Activated naive CD8-positive, alpha-beta T cell treated with anti-CD3 and anti-CD28 coated beads, Interleukin-2, amount 50 U/mL, for 24 hours (primary cell): ENCODE data around the gene AKAP8L.
"Not testable (repeated sequence)": the region's sequence is repeated elsewhere in the genome, so short reads cannot be mapped to it uniquely, and the experiment has no call there.

Experiments
- ATAC-seq: fragments of 150-1000 bp; cut with Tn5 transposase; one replicate; pipeline ENCODE4 v1.10.0; 2021
- DNase-seq: peaks from one replicate; pipeline ENCODE4 v3.0.0; 2021
- H3K27ac Mint-ChIP-seq: one replicate; pipeline ENCODE4 v1.8.0; 2021; ENCODE audit warnings: mild to moderate bottlenecking, mixed read lengths
- H3K27me3 Mint-ChIP-seq: one replicate; pipeline ENCODE4 v1.8.0; 2021; ENCODE audit warnings: mixed read lengths
- H3K36me3 Mint-ChIP-seq: one replicate; pipeline ENCODE4 v1.8.0; 2021; ENCODE audit warnings: low read depth, mixed read lengths
- H3K4me1 Mint-ChIP-seq: one replicate; pipeline ENCODE4 v1.8.0; 2021; ENCODE audit warnings: mixed read lengths
- H3K4me3 Mint-ChIP-seq: one replicate; pipeline ENCODE4 v1.8.0; 2021; ENCODE audit warnings: mild to moderate bottlenecking, moderate library complexity, mixed read lengths
- H3K9me3 Mint-ChIP-seq: one replicate; pipeline ENCODE4 v1.8.0; 2021; ENCODE audit warnings: mixed read lengths

Gene AKAP8L

DNA sequence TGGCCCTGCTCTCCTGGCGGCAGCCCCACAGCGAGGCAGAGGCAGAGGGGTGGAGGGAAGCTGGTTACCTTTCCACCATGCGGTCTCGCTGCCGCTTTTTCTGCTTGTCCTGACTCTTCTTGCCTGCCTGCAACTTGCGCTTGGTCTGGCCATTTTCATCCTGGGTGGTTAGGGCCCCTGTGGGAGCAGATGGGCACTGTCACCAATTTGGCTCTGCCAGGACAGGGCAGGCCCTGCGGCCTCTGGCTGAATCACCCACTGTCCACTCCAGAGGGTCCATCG lies 19.6 kb downstream of the AKAP8L start:
- Mint-ChIP-seq H3K4me1 (peaks cover 11% of the 10 kb centered on the region), H3K4me3 (no peak overlapping the region), H3K9me3 (no peaks in the 10 kb centered on the region), H3K27ac (no peak overlapping the region), H3K27me3 (no peaks in the 10 kb centered on the region), H3K36me3 (peaks cover 19% of the 10 kb centered on the region)
- no peak for DNase-seq
- ATAC-seq, result no peak

GRCh38 chr19:15398501-15399233 lies 20.1 kb downstream of the AKAP8L start:
- Mint-ChIP-seq H3K4me3 (no peak overlapping the region), H3K27me3 (no peaks in the 10 kb centered on the region), H3K9me3 (no peaks in the 10 kb centered on the region), H3K36me3 (peaks cover 24% of the 10 kb centered on the region), H3K4me1 (peaks cover 10% of the 10 kb centered on the region), H3K27ac (no peak overlapping the region)
- no peak for ATAC-seq
- no peak for DNase-seq

- Mint-ChIP-seq H3K27me3 (no peaks in the 10 kb centered on the region), H3K27ac (peak overlapping the region; percentile 10), H3K36me3 (peaks cover 32% of the 10 kb centered on the region), H3K9me3 (no peaks in the 10 kb centered on the region), H3K4me3 (no peak overlapping the region), H3K4me1 (peaks cover 12% of the 10 kb centered on the region)
- DNase-seq, result no peak
- ATAC-seq, result no peak
These were observed 21.0 kb downstream of the AKAP8L start for GRCh38 chr19:15397782-15398181.

GRCh38 chr19:15397236-15397635 lies 21.6 kb downstream of the AKAP8L start:
- H3K4me1 Mint-ChIP-seq, result peaks cover 12% of the 10 kb centered on the region
- peaks cover 33% of the 10 kb centered on the region for H3K36me3 Mint-ChIP-seq
- ATAC-seq (no peak), DNase-seq (no peak)
- H3K27me3 Mint-ChIP-seq, result no peaks in the 10 kb centered on the region
- H3K27ac Mint-ChIP-seq, result peak overlapping the region; percentile 10
- no peak overlapping the region for H3K4me3 Mint-ChIP-seq
- H3K9me3 Mint-ChIP-seq, result no peaks in the 10 kb centered on the region

GRCh38 chr19:15396436-15396835 lies 22.4 kb downstream of the AKAP8L start:
- ATAC-seq (no peak), DNase-seq (no peak)

GRCh38 chr19:15395251-15395650 lies 23.5 kb downstream of the AKAP8L start:
- H3K9me3 Mint-ChIP-seq, H3K27ac Mint-ChIP-seq, DNase-seq, H3K4me3 Mint-ChIP-seq, ATAC-seq, H3K27me3 Mint-ChIP-seq: not testable (repeated sequence)
- Mint-ChIP-seq H3K4me1 (peaks cover 12% of the 10 kb centered on the region), H3K36me3 (peaks cover 39% of the 10 kb centered on the region)

More at GRCh38 chr19:15396436-15396835, 22.4 kb downstream of the AKAP8L start:
- no peaks in the 10 kb centered on the region for H3K9me3 Mint-ChIP-seq
- H3K4me3 Mint-ChIP-seq, result no peak overlapping the region
- peaks cover 12% of the 10 kb centered on the region for H3K4me1 Mint-ChIP-seq
- peak overlapping the region; percentile 4 for H3K27ac Mint-ChIP-seq
- H3K36me3 Mint-ChIP-seq, result peaks cover 34% of the 10 kb centered on the region
- H3K27me3 Mint-ChIP-seq, result no peaks in the 10 kb centered on the region

- no peak for DNase-seq
- Mint-ChIP-seq H3K27me3 (no peaks in the 10 kb centered on the region), H3K4me1 (peaks cover 12% of the 10 kb centered on the region), H3K9me3 (no peaks in the 10 kb centered on the region), H3K27ac (peak overlapping the region; percentile 32), H3K4me3 (no peak overlapping the region), H3K36me3 (peaks cover 39% of the 10 kb centered on the region)
- ATAC-seq, result no peak
These were observed 24.4 kb downstream of the AKAP8L start for GRCh38 chr19:15394426-15394825.

GRCh38 chr19:15393963-15394362 lies 24.8 kb downstream of the AKAP8L start:
- Mint-ChIP-seq H3K27ac (peak overlapping the region; percentile 32), H3K4me1 (peaks cover 12% of the 10 kb centered on the region), H3K36me3 (peaks cover 42% of the 10 kb centered on the region), H3K9me3 (no peaks in the 10 kb centered on the region), H3K4me3 (no peak overlapping the region), H3K27me3 (no peaks in the 10 kb centered on the region)
- ATAC-seq (no peak), DNase-seq (no peak)

DNA sequence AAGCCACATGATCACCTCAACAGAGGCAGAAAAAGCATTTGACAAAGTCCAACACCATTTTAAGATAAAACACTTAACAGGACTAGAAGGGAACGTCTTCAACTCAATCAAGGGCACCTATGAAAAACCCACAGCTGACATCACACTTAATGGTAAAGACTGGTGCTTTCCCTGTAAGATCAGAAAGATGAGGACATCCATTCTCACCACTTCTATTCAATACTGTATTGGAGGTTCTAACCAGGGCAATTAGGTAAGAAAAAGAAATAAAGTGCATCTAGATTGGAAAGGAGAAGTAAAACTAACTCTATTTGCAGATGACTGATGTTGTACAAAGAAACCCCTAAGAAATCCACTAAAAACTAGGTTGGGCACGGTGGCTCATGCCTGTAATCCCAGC lies 28.0 kb downstream of the AKAP8L start:
- peaks cover 8% of the 10 kb centered on the region for H3K4me1 Mint-ChIP-seq
- H3K27me3 Mint-ChIP-seq, result no peaks in the 10 kb centered on the region
- no peak for DNase-seq
- ATAC-seq, result no peak
- H3K36me3 Mint-ChIP-seq, result peaks cover 26% of the 10 kb centered on the region
- H3K4me3 Mint-ChIP-seq, result no peak overlapping the region
- peak overlapping the region; percentile 37 for H3K27ac Mint-ChIP-seq
- H3K9me3 Mint-ChIP-seq, result no peaks in the 10 kb centered on the region

DNA sequence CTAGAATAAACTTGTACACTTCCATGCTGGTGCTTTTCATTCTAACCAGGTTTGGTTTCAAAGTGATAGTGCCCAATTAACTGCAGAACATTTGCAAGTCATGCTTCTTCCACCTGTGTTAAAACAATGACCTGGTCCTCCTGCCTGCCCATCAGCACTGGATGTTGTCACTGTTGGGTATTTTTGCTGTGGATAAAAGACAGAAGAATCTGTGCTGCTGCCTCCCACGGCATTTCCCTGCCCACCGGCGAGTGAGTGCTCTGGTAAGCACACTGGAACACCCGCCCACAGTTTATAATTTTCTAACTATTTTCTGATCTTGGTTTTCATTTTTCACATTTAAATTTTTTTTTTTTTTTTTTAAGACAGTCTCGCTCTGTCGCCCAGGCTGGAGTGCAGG lies 36.9 kb downstream of the AKAP8L start:
- peaks cover 39% of the 10 kb centered on the region for H3K4me1 Mint-ChIP-seq
- H3K36me3 Mint-ChIP-seq, result peaks cover 16% of the 10 kb centered on the region
- no peak for ATAC-seq
- H3K27ac Mint-ChIP-seq, result peak overlapping the region; percentile 86
- H3K4me3 Mint-ChIP-seq, result peak overlapping the region; percentile 34
- DNase-seq, result no peak
- peaks cover 2% of the 10 kb centered on the region for H3K27me3 Mint-ChIP-seq
- H3K9me3 Mint-ChIP-seq, result no peaks in the 10 kb centered on the region

GRCh38 chr19:15381429-15381828 lies 37.4 kb downstream of the AKAP8L start:
- peak overlapping the region; percentile 86 for H3K27ac Mint-ChIP-seq
- H3K4me3 Mint-ChIP-seq, result peak overlapping the region; percentile 34
- ATAC-seq (no peak), DNase-seq (no peak)
- peaks cover 44% of the 10 kb centered on the region for H3K4me1 Mint-ChIP-seq
- peaks cover 2% of the 10 kb centered on the region for H3K27me3 Mint-ChIP-seq
- H3K36me3 Mint-ChIP-seq, result peaks cover 16% of the 10 kb centered on the region
- H3K9me3 Mint-ChIP-seq, result no peaks in the 10 kb centered on the region

DNA sequence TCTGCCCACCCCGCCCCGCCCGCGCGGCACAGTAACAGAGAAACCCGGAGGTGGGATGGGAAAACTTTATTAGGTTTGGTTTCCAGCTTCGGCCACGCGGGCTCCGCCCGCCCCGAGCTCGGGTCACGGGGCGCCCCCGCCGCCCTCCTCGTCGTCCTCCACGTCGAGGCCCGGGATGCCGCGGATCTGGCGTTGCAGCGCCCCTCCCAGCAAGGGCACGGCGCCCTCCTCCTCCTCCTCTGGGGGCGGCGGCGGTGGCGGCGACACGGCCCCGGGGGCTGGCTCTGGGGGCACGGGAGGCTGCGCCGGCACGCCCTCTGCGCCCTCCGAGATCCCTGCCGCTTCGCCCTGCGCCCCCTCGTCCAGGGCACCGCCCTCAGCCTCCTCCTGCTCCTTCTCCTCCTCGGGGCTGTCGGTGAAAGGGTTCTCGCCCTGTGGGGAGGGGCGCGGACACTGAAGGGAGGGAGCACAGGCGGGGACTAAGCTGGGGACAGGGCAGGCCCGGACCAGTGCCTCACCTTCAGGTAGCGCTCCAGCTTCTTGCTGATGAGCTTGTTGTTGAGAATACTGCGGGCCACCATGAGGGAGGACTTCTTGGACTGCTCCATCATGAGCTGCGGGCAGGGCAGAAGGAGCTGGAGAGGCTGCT lies 38.7 kb downstream of the AKAP8L start:
- DNase-seq (no peak), ATAC-seq (peak; percentile 13)
- no peaks in the 10 kb centered on the region for H3K9me3 Mint-ChIP-seq
- peaks cover 2% of the 10 kb centered on the region for H3K27me3 Mint-ChIP-seq
- peaks cover 20% of the 10 kb centered on the region for H3K36me3 Mint-ChIP-seq
- peaks cover 48% of the 10 kb centered on the region for H3K4me1 Mint-ChIP-seq
- H3K4me3 Mint-ChIP-seq, result peak overlapping the region; percentile 95
- peak overlapping the region; percentile 99 for H3K27ac Mint-ChIP-seq

DNA sequence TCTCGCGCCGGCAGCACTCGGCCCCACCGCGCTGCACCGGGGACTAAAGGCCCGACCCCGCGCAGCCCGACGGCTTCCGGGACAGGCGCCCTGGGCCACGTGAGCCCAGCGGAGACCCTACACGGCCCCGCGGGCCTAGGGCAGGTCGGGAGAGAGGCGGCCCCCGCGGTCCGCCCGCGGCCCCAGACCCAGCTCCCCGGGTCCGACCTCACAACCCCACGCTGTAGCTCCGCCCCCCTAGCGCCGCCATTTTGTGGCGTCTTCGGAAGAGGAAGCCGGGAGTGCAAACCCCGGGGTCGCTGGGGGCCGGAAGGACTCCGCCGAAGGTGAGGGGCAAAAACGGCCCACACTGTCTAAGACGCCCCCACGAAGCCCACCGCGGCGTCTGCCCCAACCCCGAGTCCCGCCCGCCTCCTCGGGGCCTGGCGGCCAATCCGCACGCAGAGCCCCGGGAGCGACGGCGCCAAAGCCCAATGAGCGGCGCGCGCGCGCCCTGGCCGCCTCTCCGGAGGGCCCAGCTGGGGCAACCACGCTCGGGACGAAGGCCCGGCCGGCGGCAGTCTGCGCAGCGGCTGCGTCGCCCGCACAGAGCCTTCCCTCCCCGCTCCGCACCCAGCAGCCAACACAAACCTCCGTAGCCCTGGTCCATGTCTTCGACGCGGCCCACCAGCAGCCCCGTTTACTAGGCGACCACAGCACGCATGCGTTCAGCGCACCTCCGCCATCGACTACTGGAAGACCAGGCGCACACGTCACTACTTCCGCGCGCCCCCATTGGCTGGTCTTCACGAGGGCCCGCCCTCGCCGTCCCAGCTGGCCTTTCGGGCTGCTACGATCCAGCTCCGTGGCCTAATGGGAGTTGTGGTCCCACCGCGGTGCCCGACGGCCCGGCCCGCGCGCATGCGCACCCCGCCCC lies 39.4 kb downstream of the AKAP8L start, which contains the start of gene AKAP8:
Gene AKAP8 (minus strand): TSS at position 705 of the 916 bp plus-strand sequence. CDS start 56 bp downstream, at position 649.
- H3K27ac Mint-ChIP-seq, result peak within 1 kb of the TSS; percentile 99
- peaks cover 2% of the 10 kb centered on the region for H3K27me3 Mint-ChIP-seq
- no peaks in the 10 kb centered on the region for H3K9me3 Mint-ChIP-seq
- H3K4me3 Mint-ChIP-seq, result peak within 1 kb of the TSS; percentile 95
- peaks cover 20% of the 10 kb centered on the region for H3K36me3 Mint-ChIP-seq
- peak; percentile 97 for DNase-seq
- H3K4me1 Mint-ChIP-seq, result peaks cover 48% of the 10 kb centered on the region
- ATAC-seq, result peak; percentile 92

DNA sequence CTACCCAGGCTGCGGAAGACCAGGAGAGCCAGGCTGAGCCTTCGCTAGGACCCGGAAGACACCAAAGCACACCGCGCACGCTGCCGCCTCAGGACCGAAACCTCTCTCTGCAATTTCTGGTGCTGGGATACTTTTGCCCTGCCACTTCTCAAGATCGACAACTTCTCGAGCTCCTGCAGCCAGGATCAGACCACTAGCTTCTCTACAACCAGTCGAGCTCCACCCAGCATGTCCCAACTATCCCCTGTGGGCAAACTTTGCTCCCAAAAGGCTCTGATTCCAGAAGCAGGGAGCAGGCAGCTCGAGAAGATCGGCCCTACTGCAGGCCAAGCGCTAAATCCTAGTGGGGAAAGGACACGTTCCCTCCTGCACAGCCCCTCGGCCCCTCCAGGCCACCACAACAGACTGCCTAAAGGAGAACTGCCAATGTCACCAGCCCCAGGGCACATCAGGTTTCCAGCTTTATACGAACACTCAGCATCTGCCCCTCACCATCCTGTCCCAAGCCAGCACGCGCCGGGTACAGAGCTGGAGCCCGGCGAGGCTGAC lies 40.2 kb downstream of the AKAP8L start:
- Mint-ChIP-seq H3K27me3 (peaks cover 2% of the 10 kb centered on the region), H3K27ac (peak overlapping the region; percentile 95), H3K9me3 (no peaks in the 10 kb centered on the region), H3K4me1 (peaks cover 48% of the 10 kb centered on the region), H3K4me3 (peak overlapping the region; percentile 95), H3K36me3 (peaks cover 20% of the 10 kb centered on the region)
- DNase-seq, result peak; percentile 58
- no peak for ATAC-seq
